Liver (tissue), 3 donors: ENCODE data around the gene E2F2.

ENCODE experiments used
- EGR1 ChIP-seq, 2 donors: IDR thresholded peaks; 2 replicates each; pipeline ENCODE4 v1.6.1; 2016 to 2018; ENCODE audit warnings: antibody characterized with exemption in 2 of 2, low read depth in 2 of 2
- FOXA1 ChIP-seq: IDR thresholded peaks from 2 replicates; pipeline ENCODE4 v1.6.1; 2016; ENCODE audit warnings: antibody characterized with exemption
- FOXA2 ChIP-seq: IDR thresholded peaks from 2 replicates; pipeline ENCODE4 v1.6.1; 2016; ENCODE audit warnings: antibody characterized with exemption
- GABPA ChIP-seq, 2 donors: IDR thresholded peaks in 1 of 2; conservative IDR thresholded peaks in 1 of 2; 2 replicates each; pipeline ENCODE4 v1.6.1; 2016; ENCODE audit warnings: antibody characterized with exemption in 2 of 2, mild to moderate bottlenecking in 1 of 2, moderate library complexity in 1 of 2
- HNF4A ChIP-seq, 2 donors: conservative IDR thresholded peaks; 2 replicates each; pipeline ENCODE4 v1.6.1; 2016; ENCODE audit warnings: antibody characterized with exemption in 2 of 2, mild to moderate bottlenecking in 2 of 2
- HNF4G ChIP-seq: IDR thresholded peaks from 2 replicates; pipeline ENCODE4 v1.6.1; 2016; ENCODE audit warnings: antibody characterized with exemption
- MAX ChIP-seq: IDR thresholded peaks from 2 replicates; pipeline ENCODE4 v1.6.1; 2016; ENCODE audit warnings: antibody characterized with exemption
- NR2F2 ChIP-seq: IDR thresholded peaks from 2 replicates; pipeline ENCODE4 v1.6.1; 2016; ENCODE audit warnings: antibody characterized with exemption
- RAD21 ChIP-seq, 2 donors: IDR thresholded peaks; 2 replicates each; pipeline ENCODE4 v1.6.1; 2016; ENCODE audit warnings: antibody characterized with exemption in 2 of 2, mild to moderate bottlenecking in 2 of 2
- TAF1 ChIP-seq: conservative IDR thresholded peaks from 2 replicates; pipeline ENCODE4 v1.6.1; 2016; ENCODE audit warnings: antibody characterized with exemption, mild to moderate bottlenecking
- TF ChIP-seq, protein P1 (sequence below): fragments of 150-350 bp; IDR thresholded peaks from 2 replicates; pipeline ENCODE4 v1.5.1; 2017; ENCODE audit warnings: improper control_type of control experiment, low read depth, low read length; ENCODE audit not compliant: missing input control
- TF ChIP-seq, protein P2 (sequence below): IDR thresholded peaks from 2 replicates; pipeline ENCODE4 v1.6.1; 2016; ENCODE audit warnings: antibody characterized with exemption
- TF ChIP-seq, protein P3 (sequence below): IDR thresholded peaks from 2 replicates; pipeline ENCODE4 v1.6.1; 2016; ENCODE audit warnings: antibody characterized with exemption, mild to moderate bottlenecking
- TF ChIP-seq, protein P4 (sequence below): IDR thresholded peaks from 2 replicates; pipeline ENCODE4 v1.6.1; 2016; ENCODE audit warnings: antibody characterized with exemption
- donor health status: healthy.
- donor health status: healthy.

- TF ChIP-seq, protein P1, sequence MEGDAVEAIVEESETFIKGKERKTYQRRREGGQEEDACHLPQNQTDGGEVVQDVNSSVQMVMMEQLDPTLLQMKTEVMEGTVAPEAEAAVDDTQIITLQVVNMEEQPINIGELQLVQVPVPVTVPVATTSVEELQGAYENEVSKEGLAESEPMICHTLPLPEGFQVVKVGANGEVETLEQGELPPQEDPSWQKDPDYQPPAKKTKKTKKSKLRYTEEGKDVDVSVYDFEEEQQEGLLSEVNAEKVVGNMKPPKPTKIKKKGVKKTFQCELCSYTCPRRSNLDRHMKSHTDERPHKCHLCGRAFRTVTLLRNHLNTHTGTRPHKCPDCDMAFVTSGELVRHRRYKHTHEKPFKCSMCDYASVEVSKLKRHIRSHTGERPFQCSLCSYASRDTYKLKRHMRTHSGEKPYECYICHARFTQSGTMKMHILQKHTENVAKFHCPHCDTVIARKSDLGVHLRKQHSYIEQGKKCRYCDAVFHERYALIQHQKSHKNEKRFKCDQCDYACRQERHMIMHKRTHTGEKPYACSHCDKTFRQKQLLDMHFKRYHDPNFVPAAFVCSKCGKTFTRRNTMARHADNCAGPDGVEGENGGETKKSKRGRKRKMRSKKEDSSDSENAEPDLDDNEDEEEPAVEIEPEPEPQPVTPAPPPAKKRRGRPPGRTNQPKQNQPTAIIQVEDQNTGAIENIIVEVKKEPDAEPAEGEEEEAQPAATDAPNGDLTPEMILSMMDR = no peak
- TF ChIP-seq RAD21 (IDR thresholded peaks at IDR 0.05) (no peak), TAF1 (no peak), HNF4G (no peak), FOXA1 (no peak), GABPA (IDR thresholded peaks at IDR 0.05 in 1 of 2, conservative IDR thresholded peaks at IDR 0.05 in 1 of 2) (no peak), FOXA2 (no peak), NR2F2 (no peak), MAX (no peak), HNF4A (conservative IDR thresholded peaks at IDR 0.05) (no peak), EGR1 (IDR thresholded peaks at IDR 0.05; ENCODE audit: low read depth in 2 of 2) (no peak)
- TF ChIP-seq, protein P2, sequence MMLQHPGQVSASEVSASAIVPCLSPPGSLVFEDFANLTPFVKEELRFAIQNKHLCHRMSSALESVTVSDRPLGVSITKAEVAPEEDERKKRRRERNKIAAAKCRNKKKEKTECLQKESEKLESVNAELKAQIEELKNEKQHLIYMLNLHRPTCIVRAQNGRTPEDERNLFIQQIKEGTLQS = no peak
- TF ChIP-seq, protein P3, sequence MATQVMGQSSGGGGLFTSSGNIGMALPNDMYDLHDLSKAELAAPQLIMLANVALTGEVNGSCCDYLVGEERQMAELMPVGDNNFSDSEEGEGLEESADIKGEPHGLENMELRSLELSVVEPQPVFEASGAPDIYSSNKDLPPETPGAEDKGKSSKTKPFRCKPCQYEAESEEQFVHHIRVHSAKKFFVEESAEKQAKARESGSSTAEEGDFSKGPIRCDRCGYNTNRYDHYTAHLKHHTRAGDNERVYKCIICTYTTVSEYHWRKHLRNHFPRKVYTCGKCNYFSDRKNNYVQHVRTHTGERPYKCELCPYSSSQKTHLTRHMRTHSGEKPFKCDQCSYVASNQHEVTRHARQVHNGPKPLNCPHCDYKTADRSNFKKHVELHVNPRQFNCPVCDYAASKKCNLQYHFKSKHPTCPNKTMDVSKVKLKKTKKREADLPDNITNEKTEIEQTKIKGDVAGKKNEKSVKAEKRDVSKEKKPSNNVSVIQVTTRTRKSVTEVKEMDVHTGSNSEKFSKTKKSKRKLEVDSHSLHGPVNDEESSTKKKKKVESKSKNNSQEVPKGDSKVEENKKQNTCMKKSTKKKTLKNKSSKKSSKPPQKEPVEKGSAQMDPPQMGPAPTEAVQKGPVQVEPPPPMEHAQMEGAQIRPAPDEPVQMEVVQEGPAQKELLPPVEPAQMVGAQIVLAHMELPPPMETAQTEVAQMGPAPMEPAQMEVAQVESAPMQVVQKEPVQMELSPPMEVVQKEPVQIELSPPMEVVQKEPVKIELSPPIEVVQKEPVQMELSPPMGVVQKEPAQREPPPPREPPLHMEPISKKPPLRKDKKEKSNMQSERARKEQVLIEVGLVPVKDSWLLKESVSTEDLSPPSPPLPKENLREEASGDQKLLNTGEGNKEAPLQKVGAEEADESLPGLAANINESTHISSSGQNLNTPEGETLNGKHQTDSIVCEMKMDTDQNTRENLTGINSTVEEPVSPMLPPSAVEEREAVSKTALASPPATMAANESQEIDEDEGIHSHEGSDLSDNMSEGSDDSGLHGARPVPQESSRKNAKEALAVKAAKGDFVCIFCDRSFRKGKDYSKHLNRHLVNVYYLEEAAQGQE = no peak
- TF ChIP-seq, protein P4, sequence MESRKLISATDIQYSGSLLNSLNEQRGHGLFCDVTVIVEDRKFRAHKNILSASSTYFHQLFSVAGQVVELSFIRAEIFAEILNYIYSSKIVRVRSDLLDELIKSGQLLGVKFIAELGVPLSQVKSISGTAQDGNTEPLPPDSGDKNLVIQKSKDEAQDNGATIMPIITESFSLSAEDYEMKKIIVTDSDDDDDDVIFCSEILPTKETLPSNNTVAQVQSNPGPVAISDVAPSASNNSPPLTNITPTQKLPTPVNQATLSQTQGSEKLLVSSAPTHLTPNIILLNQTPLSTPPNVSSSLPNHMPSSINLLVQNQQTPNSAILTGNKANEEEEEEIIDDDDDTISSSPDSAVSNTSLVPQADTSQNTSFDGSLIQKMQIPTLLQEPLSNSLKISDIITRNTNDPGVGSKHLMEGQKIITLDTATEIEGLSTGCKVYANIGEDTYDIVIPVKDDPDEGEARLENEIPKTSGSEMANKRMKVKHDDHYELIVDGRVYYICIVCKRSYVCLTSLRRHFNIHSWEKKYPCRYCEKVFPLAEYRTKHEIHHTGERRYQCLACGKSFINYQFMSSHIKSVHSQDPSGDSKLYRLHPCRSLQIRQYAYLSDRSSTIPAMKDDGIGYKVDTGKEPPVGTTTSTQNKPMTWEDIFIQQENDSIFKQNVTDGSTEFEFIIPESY = no peak
Observed at GRCh38 chr1:23561076-23561812, 30.2 kb upstream of the E2F2 start.
